Endothelial cell of umbilical vein (primary cell): ENCODE data around the gene RPP30. TPM values are rescaled to one million over a fixed set of nuclear protein-coding genes. Genes with fewer than 3 reads are reported as not detected.
A peak's percentile ranks its signal among the peaks of the same experiment; 100 is the strongest.

Source experiments
- BruUV-seq: library from RNA; stranded (reverse); fragments of 400-500 nt; replicated peaks from 2 replicates; lab custom pipeline; 2021; lab: Mats Ljungman, UMichigan
- CTCF ChIA-PET: fragments of 300-600, 350-600 bp; sonication (Branson Sonifier 250); formaldehyde crosslinking; loops from one replicate; lab custom pipeline; 2021; ENCODE audit warnings: antibody characterized with exemption, inconsistent platforms; lab: Charles Lee
- POLR2A ChIA-PET: fragments of 300-600, 350-600 bp; sonication (Branson Sonifier 250); formaldehyde crosslinking; loops from one replicate; lab custom pipeline; 2021; ENCODE audit warnings: antibody characterized with exemption, inconsistent platforms; lab: Charles Lee
- DNase-seq: peaks from one replicate; pipeline ENCODE4 v3.0.0-alpha.2; 2011; ENCODE audit warnings: low read depth, low spot score
- FAIRE-seq: peaks from 2 replicates; lab custom pipeline; 2011; peaks lifted over from hg19 to GRCh38; lab: Jason Lieb, UNC
- H2AFZ ChIP-seq: 2 replicates; pipeline ENCODE4 v1.6.0; 2012; ENCODE audit warnings: low read depth, low read length, control low read depth, inconsistent platforms
- H3K27ac ChIP-seq: 2 replicates; pipeline ENCODE4 v1.5.1; 2011; ENCODE audit warnings: low read depth, mild to moderate bottlenecking, control low read depth, low read length, moderate library complexity; ENCODE audit not compliant: insufficient read depth
- H3K27me3 ChIP-seq, 2 experiments: 2 replicates each; pipeline versions ENCODE4 v1.6.0 to v1.6.1; 2011; ENCODE audit warnings: low read length in 2 of 2, mixed read lengths in 1 of 2; ENCODE audit not compliant: control insufficient read depth in 2 of 2, insufficient read depth in 2 of 2
- H3K36me3 ChIP-seq, 2 experiments: 2 replicates in 1 of 2; 3 replicates in 1 of 2; pipeline ENCODE4 v1.5.1; 2011; ENCODE audit warnings: low read length in 2 of 2, mild to moderate bottlenecking in 1 of 2, moderate library complexity in 1 of 2; ENCODE audit not compliant: control insufficient read depth in 2 of 2, insufficient read depth in 2 of 2; ENCODE audit errors: extremely low read depth in 1 of 2
- H3K4me1 ChIP-seq: 3 replicates; pipeline ENCODE4 v1.5.1; 2011; ENCODE audit warnings: mild to moderate bottlenecking, low read length; ENCODE audit not compliant: control insufficient read depth, insufficient read depth; ENCODE audit errors: extremely low read depth
- H3K4me2 ChIP-seq: 2 replicates; pipeline ENCODE4 v1.6.1; 2011; ENCODE audit warnings: low read length, control low read depth, mixed read lengths; ENCODE audit not compliant: insufficient read depth
- H3K4me3 ChIP-seq, 3 experiments: fragments of 200-600 bp in 1 of 3; sonication (generic), shearing (Covaris generic) in 1 of 3; replicated peaks in 1 of 3; 2 replicates each; pipeline ENCODE4 v1.5.1; 2011 to 2016; ENCODE audit warnings: control low read depth in 3 of 3, low read length in 3 of 3, mild to moderate bottlenecking in 2 of 3, inconsistent platforms in 1 of 3, low read depth in 1 of 3, moderate library complexity in 1 of 3; ENCODE audit not compliant: insufficient read depth in 1 of 3
- H3K79me2 ChIP-seq: 2 replicates; pipeline ENCODE4 v1.6.0; 2012; ENCODE audit warnings: low read length, inconsistent platforms; ENCODE audit not compliant: control insufficient read depth, insufficient read depth
- H3K9ac ChIP-seq: replicated peaks from 2 replicates; pipeline ENCODE3; 2011; ENCODE audit warnings: low read length, control low read depth; ENCODE audit not compliant: insufficient read depth; ENCODE audit errors: extremely low read depth
- H3K9me1 ChIP-seq: replicated peaks from 3 replicates; pipeline ENCODE4 v1.6.0; 2011; ENCODE audit warnings: mild to moderate bottlenecking, low read length; ENCODE audit not compliant: control insufficient read depth, insufficient read depth; ENCODE audit errors: extremely low read depth
- H3K9me3 ChIP-seq: replicated peaks from 2 replicates; pipeline ENCODE4 v1.5.1; 2012; ENCODE audit warnings: low read length, inconsistent platforms; ENCODE audit not compliant: control insufficient read depth, insufficient read depth
- H4K20me1 ChIP-seq: replicated peaks from 2 replicates; pipeline ENCODE3; 2011; ENCODE audit warnings: mild to moderate bottlenecking, low read length; ENCODE audit not compliant: control insufficient read depth, insufficient read depth; ENCODE audit errors: extremely low read depth
- EZH2 ChIP-seq: IDR thresholded peaks from 2 replicates; pipeline ENCODE4 v1.6.1; 2012; ENCODE audit warnings: borderline replicate concordance, low read depth, mild to moderate bottlenecking, moderate library complexity, low read length, inconsistent platforms; ENCODE audit not compliant: severe bottlenecking
- FOS ChIP-seq: IDR thresholded peaks from 2 replicates; pipeline ENCODE4 v1.6.1; 2011; ENCODE audit warnings: mild to moderate bottlenecking, low read length, moderate library complexity, borderline replicate concordance; ENCODE audit not compliant: insufficient read depth
- GATA2 ChIP-seq: IDR thresholded peaks from 2 replicates; pipeline ENCODE4 v1.7.0; 2011; ENCODE audit warnings: low read depth, mild to moderate bottlenecking, moderate library complexity, mixed read lengths, low read length; ENCODE audit not compliant: insufficient read length, insufficient read depth
- JUN ChIP-seq: IDR thresholded peaks from 2 replicates; pipeline ENCODE4 v1.6.1; 2011; ENCODE audit warnings: borderline replicate concordance, low read depth; ENCODE audit not compliant: insufficient read length, insufficient read depth
- MYC ChIP-seq: IDR thresholded peaks from one replicate; pipeline ENCODE4 v1.6.1; 2011; ENCODE audit warnings: mild to moderate bottlenecking, low read depth, low read length
- POLR2AphosphoS5 ChIP-seq: IDR thresholded peaks from 2 replicates; pipeline ENCODE4 v1.6.1; 2012; ENCODE audit warnings: low read depth, mild to moderate bottlenecking, control low read depth, low read length, moderate library complexity; ENCODE audit not compliant: insufficient read depth
- dilution Hi-C: fragments of 300-500 bp; cut with MboI; formaldehyde crosslinking; loops from one replicate; pipeline ENCODE4 v1.15.0; 2019; ENCODE audit warnings: low sequenced_read_pairs; ENCODE audit not compliant: extremely low pct_ligation_motif_present
- intact Hi-C: fragments of 100-400 bp; cut with micrococcal nuclease; formaldehyde crosslinking; loops from one replicate; pipeline ENCODE4 v1.10.0; 2022
- polyA plus RNA-seq, 4 experiments: library from polyadenylated mRNA; depleted of rRNA in 3 of 4; stranded (reverse) in 3 of 4; unstranded in 1 of 4; fragments of >200 nt; gene quantifications; 2 replicates each; pipeline versions ENCODE4 v1.2.1 to v1.2.3, GENCODE V29; 2011 to 2012; ENCODE audit warnings: missing spikeins in 1 of 4
- total RNA-seq: library from RNA; stranded (reverse); gene quantifications from 2 replicates; pipeline ENCODE4 v1.2.3, GENCODE V29; 2021

RPP30 gene
- total and polyA plus RNA-seq, 2 donors (not counting 3 experiments of a cell fraction or from before 2014, with no cell fraction given) = 21.1 to 47.8 TPM

DNA sequence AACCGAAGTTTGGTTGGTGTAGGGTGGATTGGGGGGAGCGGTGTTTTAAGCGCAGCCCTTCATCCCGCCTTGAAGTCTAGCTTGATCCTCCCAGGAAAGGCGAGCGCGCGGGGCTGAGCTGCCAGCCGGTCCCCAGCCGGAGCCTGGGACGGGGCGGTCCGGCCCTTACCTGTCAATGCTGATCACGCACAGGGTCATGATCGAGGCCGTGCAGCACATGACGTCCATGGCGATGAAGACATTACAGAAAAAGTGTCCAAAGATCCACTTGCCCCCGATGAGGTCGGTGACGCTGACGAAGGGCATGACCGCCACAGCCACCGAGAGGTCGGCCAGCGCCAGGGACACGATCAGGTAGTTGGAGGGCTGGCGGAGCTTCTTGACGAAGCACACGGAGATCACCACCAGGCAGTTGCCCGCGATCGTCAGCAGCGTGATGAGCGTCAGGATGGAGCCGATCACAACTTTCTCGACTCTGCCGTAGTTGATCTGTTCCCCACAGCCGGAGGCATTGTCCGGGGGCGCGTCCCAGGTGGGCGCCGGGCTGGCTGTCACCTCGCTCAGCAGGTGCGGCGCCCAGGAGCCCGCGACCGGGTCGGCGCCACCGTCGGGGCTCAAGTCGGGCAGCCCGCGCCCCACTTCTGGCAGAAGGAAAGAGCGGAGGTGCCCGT lies 14.7 kb upstream of the RPP30 start:
- Histone ChIP-seq H3K4me2 (peak overlapping the region; percentile 42), H3K27ac (no peak overlapping the region), H3K9me3 (no peaks in the 10 kb centered on the region), H3K4me3 (peak overlapping the region in 2 of 3 experiments; percentile 39 to 57), H3K27me3 (peaks cover 25 to 37% of the 10 kb centered on the region in 2 experiments), H3K79me2 (no peaks in the 10 kb centered on the region), H4K20me1 (no peaks in the 10 kb centered on the region), H3K36me3 (no peaks in the 10 kb centered on the region), H2AFZ (peak overlapping the region; percentile 2), H3K9me1 (no peaks in the 10 kb centered on the region), H3K9ac (no peak overlapping the region), H3K4me1 (peaks cover 19% of the 10 kb centered on the region)
- POLR2A ChIA-PET = no interaction called here
- dilution Hi-C loops (no loop called here), intact Hi-C loops (no loop called here)
- CTCF ChIA-PET = interaction anchor here (0.9 to 1.6 kb wide), 4 partner anchors 11 to 394 kb away, joined by 3 to 4 read pairs (median 3); no protein-coding TSS in a partner anchor
- FAIRE-seq (no peak), DNase-seq (no peak)
- TF ChIP-seq EZH2 (peak; percentile 82), MYC (no peak), POLR2AphosphoS5 (no peak), FOS (no peak), GATA2 (no peak), JUN (no peak)
- BruUV-seq = no TSS peak
